WTC11 (cell line): ENCODE data around the gene NLRP13. TPM values are rescaled to one million over a fixed set of nuclear protein-coding genes. Genes with fewer than 3 reads are reported as not detected.

Experiments used
- ATAC-seq: fragments of 200-7000 bp; cut with Tn5 transposase; 2 replicates; pipeline ENCODE4 v1.10.0; 2021; ENCODE audit warnings: mild to moderate bottlenecking, moderate library complexity
- CTCF ChIA-PET: fragments of 300-600 bp; sonication (Branson Sonifier 250); formaldehyde crosslinking; loops from one replicate; lab custom pipeline; 2021; ENCODE audit warnings: antibody characterized with exemption; lab: Charles Lee
- POLR2A ChIA-PET: fragments of 350-600 bp; sonication (Branson Sonifier 250); formaldehyde crosslinking; loops from one replicate; lab custom pipeline; 2021; ENCODE audit warnings: antibody characterized with exemption; lab: Charles Lee
- DNase-seq: peaks from one replicate; pipeline ENCODE4 v3.0.0; 2021; ENCODE audit warnings: low spot score
- H3K27ac Mint-ChIP-seq: 2 replicates; pipeline ENCODE4 v1.8.0; 2021; ENCODE audit warnings: mixed read lengths
- H3K27me3 Mint-ChIP-seq: 2 replicates; pipeline ENCODE4 v1.8.0; 2021; ENCODE audit warnings: low read depth, mild to moderate bottlenecking, moderate library complexity, mixed read lengths
- H3K36me3 Mint-ChIP-seq: 2 replicates; pipeline ENCODE4 v1.8.0; 2021; ENCODE audit warnings: mixed read lengths
- H3K4me1 Mint-ChIP-seq: 2 replicates; pipeline ENCODE4 v1.8.0; 2022; ENCODE audit warnings: mixed read lengths
- H3K4me3 Mint-ChIP-seq: 2 replicates; pipeline ENCODE4 v1.8.0; 2021; ENCODE audit warnings: mild to moderate bottlenecking, moderate library complexity, mixed read lengths
- H3K9me3 Mint-ChIP-seq: 2 replicates; pipeline ENCODE4 v1.8.0; 2021; ENCODE audit warnings: mixed read lengths
- CREB1 ChIP-seq: sonication (generic); formaldehyde crosslinking; IDR thresholded peaks from 2 replicates; pipeline ENCODE4 v1.8.0; 2023; ENCODE audit warnings: mild to moderate bottlenecking, missing genetic modification reagents
- CREM ChIP-seq: sonication (generic); formaldehyde crosslinking; IDR thresholded peaks from 2 replicates; pipeline ENCODE4 v1.8.1; 2022; ENCODE audit warnings: mild to moderate bottlenecking, missing genetic modification reagents, moderate library complexity
- E2F4 ChIP-seq: sonication (generic); formaldehyde crosslinking; IDR thresholded peaks from 2 replicates; pipeline ENCODE4 v1.8.1; 2022; ENCODE audit warnings: low read depth, mild to moderate bottlenecking, moderate library complexity, missing genetic modification reagents, borderline replicate concordance
- FOXK1 ChIP-seq: sonication (generic); formaldehyde crosslinking; IDR thresholded peaks from 2 replicates; pipeline ENCODE4 v1.8.0; 2022; ENCODE audit warnings: mild to moderate bottlenecking, moderate library complexity, missing genetic modification reagents
- GABPB1 ChIP-seq: sonication (generic); formaldehyde crosslinking; IDR thresholded peaks from 2 replicates; pipeline ENCODE4 v1.8.1; 2023; ENCODE audit warnings: mild to moderate bottlenecking, missing genetic modification reagents
- HMGXB4 ChIP-seq: sonication (generic); formaldehyde crosslinking; IDR thresholded peaks from 2 replicates; pipeline ENCODE4 v1.8.1; 2023; ENCODE audit warnings: mild to moderate bottlenecking, moderate library complexity, missing genetic modification reagents
- JUN ChIP-seq: sonication (generic); formaldehyde crosslinking; IDR thresholded peaks from 2 replicates; pipeline ENCODE4 v1.8.0; 2023; ENCODE audit warnings: mild to moderate bottlenecking, missing genetic modification reagents
- MLX ChIP-seq: sonication (generic); formaldehyde crosslinking; IDR thresholded peaks from 2 replicates; pipeline ENCODE4 v1.8.1; 2023; ENCODE audit warnings: mild to moderate bottlenecking, missing genetic modification reagents, moderate library complexity
- NR1H2 ChIP-seq: sonication (generic); formaldehyde crosslinking; IDR thresholded peaks from 2 replicates; pipeline ENCODE4 v1.9.0; 2021; ENCODE audit warnings: mild to moderate bottlenecking, moderate library complexity, missing genetic modification reagents
- PRDM15 ChIP-seq: sonication (generic); formaldehyde crosslinking; IDR thresholded peaks from 2 replicates; pipeline ENCODE4 v1.8.0; 2022; ENCODE audit warnings: missing genetic modification reagents
- RORB ChIP-seq: fragments of 250-450 bp; sonication (Bioruptor Pico); IDR thresholded peaks from 2 replicates; pipeline ENCODE4 v1.9.0; 2021; ENCODE audit warnings: mild to moderate bottlenecking
- TCF7 ChIP-seq: sonication (generic); formaldehyde crosslinking; IDR thresholded peaks from 2 replicates; pipeline ENCODE4 v1.8.0; 2022; ENCODE audit warnings: mild to moderate bottlenecking, low read depth, missing genetic modification reagents, moderate library complexity
- USF1 ChIP-seq: sonication (generic); formaldehyde crosslinking; IDR thresholded peaks from 2 replicates; pipeline ENCODE4 v1.8.0; 2022; ENCODE audit warnings: mild to moderate bottlenecking, missing genetic modification reagents
- ZNF121 ChIP-seq: sonication (generic); formaldehyde crosslinking; IDR thresholded peaks from 2 replicates; pipeline ENCODE4 v1.8.0; 2023; ENCODE audit warnings: missing genetic modification reagents
- ZNF219 ChIP-seq: sonication (generic); formaldehyde crosslinking; IDR thresholded peaks from 2 replicates; pipeline ENCODE4 v1.8.0; 2023; ENCODE audit warnings: missing genetic modification reagents, mild to moderate bottlenecking, borderline replicate concordance
- ZNF281 ChIP-seq: sonication (generic); formaldehyde crosslinking; IDR thresholded peaks from 2 replicates; pipeline ENCODE4 v1.8.0; 2023; ENCODE audit warnings: mild to moderate bottlenecking, missing genetic modification reagents
- ZNF396 ChIP-seq: fragments of 250-450 bp; sonication (Bioruptor Pico); IDR thresholded peaks from 2 replicates; pipeline ENCODE4 v1.8.0; 2021; ENCODE audit warnings: mild to moderate bottlenecking, moderate library complexity, borderline replicate concordance
- ZNF532 ChIP-seq: fragments of 250-450 bp; sonication (Bioruptor Pico); IDR thresholded peaks from 2 replicates; pipeline ENCODE4 v1.9.0; 2021; ENCODE audit warnings: mild to moderate bottlenecking, borderline replicate concordance
- total RNA-seq: library from RNA; stranded (reverse); gene quantifications from 3 replicates; pipeline ENCODE4 v1.2.3, GENCODE V29; 2021

Gene NLRP13
- total RNA-seq, 1 experiment from 2014 or later = not detected

- DNase-seq = no peak
- TF ChIP-seq GABPB1 (CRISPR knock-in tag) = no peak
- no peak for TF ChIP-seq NR1H2 (CRISPR knock-in tag)
- no peak for TF ChIP-seq E2F4 (CRISPR knock-in tag)
- Mint-ChIP-seq H3K9me3 (peaks cover 90% of the 10 kb centered on the region), H3K4me1 (no peaks in the 10 kb centered on the region), H3K4me3 (no peak overlapping the region), H3K27me3 (peaks cover 12% of the 10 kb centered on the region), H3K27ac (no peak overlapping the region), H3K36me3 (peaks cover 72% of the 10 kb centered on the region)
- ChIA-PET POLR2A (no interaction called here), CTCF (no interaction called here)
- ATAC-seq = no peak
These were observed 61.4 kb downstream of the NLRP13 start for GRCh38 chr19:55870736-55871135.

- Mint-ChIP-seq H3K27ac (no peak overlapping the region), H3K36me3 (peaks cover 66% of the 10 kb centered on the region)
- no peak for ATAC-seq
- TF ChIP-seq PRDM15 (CRISPR knock-in tag) = no peak
- TF ChIP-seq ZNF219 (CRISPR knock-in tag) = no peak
- TF ChIP-seq MLX (CRISPR knock-in tag) = no peak
- TF ChIP-seq ZNF396 (CRISPR knock-in tag) = no peak
- TF ChIP-seq TCF7 (CRISPR knock-in tag) = no peak
- TF ChIP-seq FOXK1 = no peak
- TF ChIP-seq CREB1 (CRISPR knock-in tag) = no peak
- TF ChIP-seq ZNF121 = no peak
- TF ChIP-seq RORB (CRISPR knock-in tag) = no peak
- TF ChIP-seq, all 79 proteins: peak for 0
- Mint-ChIP-seq H3K27me3 (peaks cover 15% of the 10 kb centered on the region), H3K9me3 (peaks cover 88% of the 10 kb centered on the region), H3K4me1 (no peaks in the 10 kb centered on the region), H3K4me3 (no peak overlapping the region)
- CTCF ChIA-PET = no interaction called here
- POLR2A ChIA-PET = no interaction called here
- DNase-seq = no peak
These were observed 65.0 kb downstream of the NLRP13 start for GRCh38 chr19:55867101-55867500.

GRCh38 chr19:55866521-55866920 lies 65.6 kb downstream of the NLRP13 start:
- H3K36me3 Mint-ChIP-seq = peaks cover 71% of the 10 kb centered on the region
- no peak overlapping the region for H3K4me3 Mint-ChIP-seq
- ChIA-PET CTCF (no interaction called here), POLR2A (no interaction called here)
- H3K4me1 Mint-ChIP-seq = no peaks in the 10 kb centered on the region
- H3K9me3 Mint-ChIP-seq = peaks cover 90% of the 10 kb centered on the region
- H3K27ac Mint-ChIP-seq = no peak overlapping the region
- DNase-seq (no peak), ATAC-seq (no peak)
- H3K27me3 Mint-ChIP-seq = peaks cover 15% of the 10 kb centered on the region
- TF ChIP-seq ZNF532 (CRISPR knock-in tag) (no peak), USF1 (CRISPR knock-in tag) (no peak), ZNF281 (CRISPR knock-in tag) (no peak), HMGXB4 (no peak), JUN (no peak), CREM (CRISPR knock-in tag) (no peak)
